SK-N-MC (cell line): ENCODE results near the gene POLR2J3.
"Not testable (repeated sequence)": the region's sequence is repeated elsewhere in the genome, so short reads cannot be mapped to it uniquely, and the experiment has no call there.

Experiments used
- EZH2 ChIP-seq: fragments of 200-600 bp; sonication (generic); IDR thresholded peaks from one replicate; pipeline ENCODE4 v1.6.1; 2017; ENCODE audit warnings: antibody characterized with exemption
- FOXP2 ChIP-seq: optimal IDR thresholded peaks from 2 replicates; pipeline ENCODE3; 2011; ENCODE audit warnings: mild to moderate bottlenecking, moderate library complexity; ENCODE audit not compliant: insufficient read depth; ENCODE audit errors: extremely low read length, control extremely low read depth
- POLR2AphosphoS5 ChIP-seq: IDR thresholded peaks from 2 replicates; pipeline ENCODE4 v1.6.1; 2012; ENCODE audit warnings: mild to moderate bottlenecking, low read depth, low read length, borderline replicate concordance

DNA sequence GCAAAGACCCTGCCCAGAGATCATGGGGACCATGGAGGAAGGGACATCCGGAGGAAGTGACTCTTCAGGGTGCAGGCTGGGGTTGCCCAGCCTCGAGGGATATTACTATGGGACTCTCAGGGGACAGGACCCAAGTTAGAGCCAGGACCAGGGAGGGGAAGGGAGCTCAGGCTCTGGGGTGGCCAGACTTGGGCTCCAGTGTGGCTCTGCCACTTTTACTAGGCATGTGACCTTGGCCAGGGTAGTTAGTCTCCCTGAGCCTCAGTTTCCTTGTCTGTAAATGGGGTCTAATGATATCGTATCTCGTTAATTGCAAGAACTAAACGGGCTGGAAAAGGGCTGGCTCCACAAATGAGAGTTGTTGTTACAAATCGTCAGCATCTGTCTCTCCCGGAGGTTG is 38.1 kb upstream of the POLR2J3 start:
- not testable (repeated sequence) for TF ChIP-seq EZH2, POLR2AphosphoS5, FOXP2
